Effector CD8-positive, alpha-beta T cell (primary cell): Measurements from ENCODE around the gene DDX5.
"Not testable (repeated sequence)": the region's sequence is repeated elsewhere in the genome, so short reads cannot be mapped to it uniquely, and the experiment has no call there.

ENCODE experiments used
- DNase-seq: peaks from one replicate; lab custom pipeline; 2025; lab: John Stamatoyannopoulos, UW

The DDX5 gene

DNA sequence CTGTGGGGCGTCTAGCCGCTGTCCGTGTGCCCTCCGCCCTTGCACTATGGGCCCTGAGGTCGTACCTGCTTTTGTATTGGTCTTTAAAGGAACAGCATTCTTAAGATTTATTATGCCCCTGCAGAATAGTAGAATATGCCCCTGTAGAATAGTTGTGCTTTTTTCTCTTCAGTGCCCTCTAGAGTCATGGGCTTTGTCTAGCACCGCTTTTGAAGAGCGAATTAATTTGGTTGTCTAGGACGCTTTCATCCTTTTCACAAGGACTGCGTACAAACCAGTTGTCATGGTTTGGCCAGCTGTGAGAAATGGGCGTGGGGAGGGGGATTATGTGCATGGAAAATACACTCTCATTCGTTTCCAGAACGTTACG, 1.3 kb upstream of the DDX5 start:
- DNase-seq = no peak

DNA sequence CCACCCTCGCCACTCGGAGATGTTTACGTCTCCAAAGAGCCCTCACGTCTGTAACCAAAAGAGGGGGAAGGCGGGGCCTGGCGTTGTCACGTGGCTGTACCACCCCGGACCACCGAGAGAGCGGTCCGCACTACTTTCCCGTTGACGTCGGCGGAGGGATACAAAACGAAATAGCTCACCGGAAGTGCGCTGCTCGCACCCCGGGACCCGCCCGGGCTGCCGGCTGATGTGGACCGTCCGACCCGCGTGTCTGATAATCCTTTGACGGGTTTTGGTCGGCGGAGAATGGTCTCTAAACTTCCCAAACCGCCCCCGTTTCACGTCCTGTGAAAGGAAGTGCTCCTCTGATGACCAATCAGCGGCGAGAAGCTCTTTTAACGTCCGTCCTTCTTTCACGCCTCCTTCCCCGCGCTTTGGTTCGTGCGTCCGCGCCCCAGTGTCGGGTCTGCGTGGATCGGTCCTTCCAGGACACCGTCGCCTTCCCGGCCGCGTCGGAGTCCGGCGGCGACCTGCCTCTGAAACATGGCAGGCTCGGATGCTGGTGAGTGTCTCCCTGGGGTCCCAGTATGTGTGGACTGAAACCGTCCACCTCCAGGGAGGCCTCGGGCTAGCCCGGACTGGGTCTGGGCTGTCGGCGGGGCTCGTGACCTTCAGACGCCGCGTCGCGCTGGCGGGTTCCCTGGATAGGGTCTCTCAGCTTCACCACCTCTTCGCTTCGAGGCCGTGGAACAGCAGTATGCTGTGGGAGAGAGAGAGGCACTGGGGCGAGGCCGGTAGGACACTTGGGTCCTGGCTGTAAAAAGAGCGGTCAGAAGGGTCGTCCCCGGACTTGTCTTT, 705 bp upstream of the DDX5 start, which contains the start of gene CEP95:
CEP95 (plus strand) TSS at position 402 of the 837 bp plus-strand sequence; CDS start at position 523, 121 bp downstream.
- DNase-seq = peak; percentile 99

DNA sequence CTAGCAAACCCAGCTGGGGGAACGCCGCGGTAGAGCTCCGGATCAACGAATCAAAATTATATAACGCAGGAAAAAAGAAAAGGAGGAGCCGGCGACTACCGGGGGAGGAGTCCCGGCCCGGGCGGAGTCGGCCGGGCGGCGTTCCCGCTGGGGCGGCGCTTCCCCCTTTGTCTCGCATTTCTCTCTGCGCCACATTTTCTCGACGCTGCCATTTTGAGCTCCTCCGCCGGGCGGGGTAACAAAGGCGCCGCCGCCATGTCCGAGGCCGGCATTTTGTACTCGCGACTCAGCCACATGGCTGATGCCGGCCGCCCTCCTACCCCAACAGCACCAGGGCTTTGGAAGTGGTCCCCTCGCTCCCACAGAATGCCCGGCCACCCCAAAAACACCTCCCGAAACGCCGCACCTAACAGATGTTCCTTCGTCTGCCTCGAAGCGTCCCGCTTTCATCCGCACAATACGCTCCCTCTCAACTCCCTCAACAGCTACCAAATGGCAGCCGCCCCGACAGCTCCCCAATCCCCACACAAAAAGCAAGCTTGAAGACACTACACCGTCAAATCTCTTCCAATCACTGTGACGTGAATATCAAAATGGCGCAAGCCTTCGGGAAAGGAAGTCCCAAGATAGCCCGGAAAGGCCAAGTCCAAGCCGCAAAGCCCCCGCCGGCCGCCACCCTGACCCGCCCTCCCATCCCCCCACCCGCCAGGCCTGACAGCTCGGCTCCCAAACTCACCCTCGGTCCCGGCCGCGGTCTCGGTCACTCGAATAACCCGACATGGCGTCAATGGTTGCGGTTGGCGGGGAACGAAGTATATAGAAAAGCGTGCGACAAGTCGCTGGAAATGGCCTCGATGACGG, 519 bp downstream of the DDX5 start:
- DNase-seq = peak; percentile 67

DNA sequence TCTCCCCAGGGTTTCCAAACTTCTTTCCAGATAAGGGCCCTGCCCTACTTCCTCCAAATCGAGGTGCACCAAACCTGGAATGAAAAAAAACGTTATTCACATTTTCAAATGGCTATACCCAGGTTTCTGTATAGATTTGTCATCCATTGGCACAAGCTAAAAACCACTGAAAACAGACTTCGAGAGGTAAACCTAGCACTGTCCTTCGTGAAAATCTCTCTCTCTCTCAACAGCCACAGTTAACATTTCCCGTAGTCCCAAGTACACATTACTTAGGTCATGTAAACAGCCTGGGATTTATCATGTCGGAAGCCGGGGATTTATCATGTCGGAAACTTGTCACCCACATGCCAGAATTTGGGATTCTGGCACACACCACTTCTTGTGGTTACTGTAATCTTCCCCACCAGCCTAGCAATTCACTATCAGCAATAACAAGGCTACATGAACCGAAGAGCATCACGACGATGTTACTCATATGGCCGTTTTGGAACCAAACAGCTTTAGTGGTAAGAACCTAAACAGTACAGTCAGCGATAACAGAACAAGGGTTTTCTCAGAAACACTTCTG, 1.2 kb downstream of the DDX5 start:
- DNase-seq = no peak

DNA sequence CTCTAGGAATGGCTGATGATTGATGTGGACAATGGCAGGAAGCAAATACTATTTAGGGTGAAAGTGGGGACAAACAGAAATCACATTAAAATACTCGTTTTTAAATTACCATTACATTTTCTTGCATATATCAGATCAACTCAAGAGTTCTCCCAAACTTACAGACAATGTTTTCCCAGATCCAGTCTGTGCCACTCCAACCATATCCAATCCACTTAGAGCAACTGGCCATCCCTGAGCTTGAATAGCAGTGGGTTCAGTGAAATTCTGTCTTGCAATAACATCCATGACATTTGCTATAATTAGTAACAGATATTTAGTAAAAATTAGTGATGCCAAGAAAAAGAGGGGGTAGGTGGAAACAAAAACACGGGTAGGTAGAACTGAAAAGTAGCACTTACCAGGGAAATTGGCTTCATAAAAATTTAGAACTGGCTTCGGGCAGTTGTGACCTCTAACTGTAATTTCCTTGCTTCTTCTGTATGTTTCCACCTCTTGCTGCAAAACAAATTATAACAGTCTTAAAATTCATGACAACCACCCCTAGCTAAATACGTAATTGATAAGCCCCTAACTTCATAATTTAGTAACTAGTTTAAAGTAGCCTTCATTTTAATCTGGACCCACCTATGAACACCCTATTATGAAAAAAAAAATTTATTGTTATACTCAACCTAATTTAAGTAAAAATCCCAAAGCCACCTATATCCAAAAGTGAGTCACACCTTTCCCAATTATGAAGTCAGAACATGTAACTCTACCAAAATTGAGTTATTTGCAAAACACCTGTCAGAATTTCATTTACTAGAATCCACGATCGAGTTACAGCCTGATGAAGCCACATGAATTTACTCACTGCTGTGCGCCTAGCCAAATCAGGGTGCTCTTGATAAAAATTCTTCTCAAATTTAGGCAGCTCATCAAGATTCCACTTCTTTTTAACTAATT, 2.0 kb downstream of the DDX5 start:
- DNase-seq = no peak

DNA sequence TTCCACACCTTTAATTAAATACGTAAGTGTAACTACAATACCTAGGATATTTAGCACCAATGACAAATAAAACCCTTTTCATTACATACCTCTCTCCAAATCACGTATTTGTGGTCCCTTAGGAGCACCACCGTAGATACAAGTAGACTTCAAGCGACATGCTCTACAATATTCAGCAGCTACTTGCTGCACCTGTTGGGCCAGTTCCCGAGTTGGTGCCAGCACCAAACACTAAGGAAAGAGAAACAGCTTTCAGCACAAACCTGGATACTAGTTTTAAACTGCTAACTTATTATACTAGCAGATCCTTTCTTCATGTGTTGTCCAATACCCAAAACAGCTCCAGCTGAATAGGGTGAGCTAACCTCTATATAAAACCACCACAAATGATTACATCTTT, 2.7 kb downstream of the DDX5 start:
- DNase-seq = no peak

DNA sequence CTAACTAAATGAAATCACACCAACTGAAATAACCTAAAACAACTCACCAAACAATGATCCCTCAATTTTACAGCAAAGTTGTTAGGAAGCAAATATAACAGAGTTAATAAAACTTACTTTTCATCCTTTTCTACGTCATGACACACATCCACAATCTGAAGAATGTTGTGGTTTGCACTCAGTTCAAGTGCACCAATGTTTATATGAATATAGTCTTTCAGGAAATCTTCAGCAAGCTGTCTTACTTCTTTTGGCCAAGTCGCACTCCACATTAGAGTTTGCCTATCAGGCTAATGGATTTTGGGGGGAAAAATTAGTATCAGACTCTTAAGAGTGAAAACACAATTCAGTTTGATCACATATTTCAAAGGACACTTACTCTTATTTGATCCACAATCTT, 3.3 kb downstream of the DDX5 start:
- DNase-seq = no peak

DNA sequence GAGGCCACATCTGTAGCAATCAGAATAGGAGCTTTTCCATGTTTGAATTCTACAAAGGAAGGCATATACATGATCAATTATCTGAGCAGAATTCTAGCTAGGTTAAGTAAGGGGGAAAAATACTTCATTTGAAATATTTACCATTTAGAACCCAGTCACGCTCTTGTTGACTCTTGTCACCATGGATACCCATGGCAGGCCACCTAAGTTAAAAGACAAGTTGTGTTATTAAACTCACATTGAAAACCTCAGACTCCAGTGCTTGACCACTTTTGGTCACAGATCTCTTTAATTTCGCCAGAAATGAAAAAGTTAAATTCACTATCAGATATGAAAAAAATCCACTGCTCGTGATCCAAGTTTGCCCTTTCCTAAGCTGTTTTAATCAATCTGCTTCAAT, 4.1 kb downstream of the DDX5 start:
- no peak for DNase-seq

DNA sequence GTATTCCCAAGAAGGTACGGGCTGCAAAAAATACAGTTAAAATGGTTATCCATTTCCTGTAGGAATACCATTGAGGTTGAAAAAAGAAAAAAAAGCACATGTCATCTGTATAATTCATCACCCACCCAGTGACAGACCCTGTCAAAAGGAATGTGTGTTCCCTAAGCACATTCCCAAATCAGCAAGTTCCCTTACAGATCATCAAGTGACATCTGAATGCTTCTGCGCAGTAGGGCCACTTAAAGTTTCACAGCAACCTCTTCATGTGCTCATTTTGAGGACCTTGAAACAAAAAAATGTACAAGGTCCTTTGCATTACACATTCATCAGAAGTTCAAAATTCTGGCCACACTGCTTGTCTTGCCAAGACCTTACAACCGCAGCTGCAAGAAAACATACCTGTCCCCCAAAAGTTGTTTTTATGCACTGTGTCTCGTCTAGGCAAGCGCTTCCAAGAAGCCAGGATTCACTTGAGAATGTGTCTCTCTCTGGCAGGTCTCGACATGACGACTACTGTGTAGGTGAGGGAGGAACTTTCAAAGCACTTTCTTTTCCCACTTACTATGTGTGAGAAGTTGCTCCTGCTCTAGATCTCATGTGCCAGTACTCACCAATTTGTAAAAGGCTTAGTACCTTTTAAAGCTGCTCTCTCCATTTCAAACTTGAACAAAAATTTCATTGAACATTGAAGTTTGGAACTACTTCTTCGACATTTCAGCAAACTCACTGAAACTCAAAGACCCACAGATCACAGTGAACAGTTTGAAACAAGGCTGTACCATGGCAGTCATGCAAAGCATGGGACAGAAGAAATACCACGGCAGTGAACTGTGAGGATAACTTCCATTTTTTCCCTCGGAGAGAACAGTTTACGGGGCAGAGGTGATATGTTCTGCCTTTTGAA, 5.0 kb downstream of the DDX5 start:
- DNase-seq = no peak

DNA sequence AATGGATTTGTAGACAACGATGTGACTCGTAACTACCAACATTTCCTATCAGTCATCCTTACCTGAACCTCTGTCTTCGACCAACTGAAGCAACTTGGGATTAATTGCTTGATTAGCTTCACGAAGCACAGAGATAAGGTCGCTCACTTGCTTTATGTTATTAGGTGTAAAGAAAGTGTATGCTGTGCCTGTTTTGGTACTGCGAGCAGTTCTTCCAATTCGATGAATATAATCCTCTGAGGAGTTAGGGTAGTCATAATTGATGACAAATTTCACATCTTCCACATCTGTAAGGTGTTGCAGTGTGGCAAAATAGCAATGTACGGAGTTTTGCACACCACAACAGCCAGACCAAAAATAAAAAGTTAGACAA, 5.6 kb downstream of the DDX5 start:
- DNase-seq = no peak

DNA sequence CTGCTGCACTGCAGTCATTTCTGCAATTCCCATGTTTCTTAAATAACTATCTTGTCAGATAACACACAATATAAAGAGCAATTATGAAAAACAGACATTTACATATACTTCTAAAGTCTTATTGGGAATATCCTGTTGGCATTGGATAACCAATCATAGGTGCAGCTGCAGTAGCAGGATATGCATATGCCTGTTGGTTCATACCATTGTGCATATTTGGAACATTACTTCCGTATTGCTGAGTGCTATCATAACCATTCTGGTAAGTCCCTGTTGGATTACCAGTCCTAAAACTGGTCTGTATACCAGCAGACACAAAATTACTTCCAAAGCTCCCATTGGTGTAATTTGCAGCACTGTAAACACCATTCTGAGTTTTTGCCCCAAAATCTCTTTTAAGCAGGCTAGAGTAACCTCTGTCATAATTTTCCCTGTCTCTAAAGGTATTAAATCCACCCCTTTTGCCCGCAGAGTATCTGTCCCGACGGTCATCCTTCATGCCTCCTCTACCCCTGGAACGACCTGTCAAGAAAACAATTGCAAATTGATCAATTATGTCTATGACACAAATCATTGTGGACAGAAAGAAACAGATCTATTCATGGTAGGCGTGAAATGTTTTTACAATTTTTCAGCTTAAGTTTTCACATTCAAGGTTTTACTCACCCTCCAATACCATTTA, 6.1 kb downstream of the DDX5 start:
- no peak for DNase-seq

DNA sequence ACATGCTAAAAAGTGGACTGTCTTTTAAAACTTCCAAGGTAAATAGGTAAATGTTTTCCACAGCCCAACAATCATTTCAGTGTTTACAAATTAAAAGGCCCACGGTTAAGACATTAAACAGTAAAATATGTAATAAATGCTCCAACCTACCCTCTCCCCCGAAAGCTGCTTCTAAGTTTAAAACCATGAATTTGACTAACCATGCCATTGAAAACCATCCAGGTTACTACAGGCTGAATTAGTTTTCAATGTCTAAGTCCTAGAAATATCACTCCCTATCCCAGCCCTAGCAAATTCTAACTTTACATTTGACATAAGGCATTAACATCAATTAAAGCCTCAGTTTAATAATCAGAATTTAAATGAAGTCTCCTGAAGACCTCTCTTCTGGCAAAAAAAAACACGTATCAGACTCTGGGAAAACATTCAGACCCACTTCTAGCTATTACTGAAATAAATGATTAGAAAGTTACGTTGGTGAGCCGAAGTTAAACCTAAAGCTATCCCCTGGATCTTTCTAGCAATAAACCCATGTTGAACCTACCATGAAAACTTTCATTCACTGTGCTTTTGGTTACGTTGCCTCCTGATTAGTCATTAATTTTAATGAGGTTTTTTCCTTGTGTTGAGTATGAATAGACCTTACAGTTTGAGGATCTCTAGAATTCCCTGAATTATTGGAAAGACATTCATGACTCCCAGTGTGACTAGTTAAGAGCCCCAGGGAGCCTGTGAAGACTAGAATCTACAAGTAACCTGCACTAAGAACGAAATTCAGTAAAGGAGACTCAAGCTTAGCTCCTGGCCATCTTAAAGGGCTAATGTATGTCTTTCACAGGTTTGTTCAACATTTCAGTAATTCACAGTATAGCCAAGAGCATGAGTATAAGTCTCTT, 7.5 kb downstream of the DDX5 start:
- no peak for DNase-seq

DNA sequence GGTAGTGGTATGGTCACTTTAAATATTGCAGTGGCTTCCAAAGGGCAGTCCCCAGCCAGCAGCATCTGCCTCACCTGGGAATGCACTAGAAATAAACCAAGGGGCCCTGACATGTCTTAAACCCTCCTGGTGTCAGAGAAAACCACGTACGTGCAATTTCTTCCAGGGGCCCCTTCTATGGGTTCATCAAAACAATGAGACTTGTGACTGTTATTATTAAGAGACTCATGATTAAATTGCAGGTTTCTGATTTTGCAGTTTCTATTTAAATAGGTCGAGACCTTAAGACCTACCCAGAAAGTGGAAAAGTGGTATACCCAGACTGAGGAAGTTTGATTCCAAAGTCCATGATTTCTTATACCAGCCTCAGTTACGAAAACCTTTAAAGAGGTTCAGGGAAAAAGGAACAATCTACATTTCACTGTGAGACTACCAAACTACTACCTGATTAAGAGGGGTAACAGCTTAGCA, 8.5 kb downstream of the DDX5 start:
- DNase-seq = no peak

DNA sequence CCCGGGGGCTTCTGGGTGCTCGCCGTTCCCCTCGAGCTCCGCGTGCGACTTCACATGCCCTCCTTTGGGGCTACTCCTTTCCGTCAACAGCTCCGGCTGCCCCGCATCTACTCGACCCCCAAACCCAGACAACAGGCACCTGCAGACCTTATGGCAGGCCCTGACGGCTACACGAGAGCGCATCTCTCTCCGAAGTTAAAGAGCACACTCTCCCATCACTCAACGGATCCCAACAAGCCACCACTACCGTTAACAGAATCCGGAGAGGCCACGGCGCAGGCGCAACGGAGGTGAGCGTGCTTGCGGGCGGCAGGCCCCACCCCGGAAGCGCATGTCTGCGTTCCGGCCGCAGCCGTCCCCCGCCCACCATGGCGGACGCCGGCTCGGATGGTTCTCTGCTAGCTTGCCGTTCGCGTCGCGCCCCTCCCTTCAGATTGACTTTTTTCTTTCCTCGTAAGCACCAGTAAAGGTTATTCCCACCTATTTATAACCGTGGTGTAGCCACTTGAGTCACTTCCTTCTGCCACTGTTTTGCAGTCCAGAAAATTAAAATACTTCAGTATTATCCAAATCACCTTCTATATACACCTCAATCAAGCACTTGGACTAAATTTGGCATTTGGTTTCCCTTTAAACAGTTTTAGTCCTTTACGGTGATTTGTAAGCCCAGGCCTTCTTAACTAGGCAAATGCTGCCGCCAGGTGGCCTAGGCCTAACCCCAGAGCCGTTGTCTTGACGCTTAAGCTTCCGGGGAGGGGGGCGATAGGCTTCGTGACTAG, 9.1 kb downstream of the DDX5 start, which contains the start of gene POLG2:
POLG2 (minus strand) TSS at position 269 of the 779 bp plus-strand sequence; CDS start at position 183, 86 bp downstream.
- peak; percentile 93 for DNase-seq

DNA sequence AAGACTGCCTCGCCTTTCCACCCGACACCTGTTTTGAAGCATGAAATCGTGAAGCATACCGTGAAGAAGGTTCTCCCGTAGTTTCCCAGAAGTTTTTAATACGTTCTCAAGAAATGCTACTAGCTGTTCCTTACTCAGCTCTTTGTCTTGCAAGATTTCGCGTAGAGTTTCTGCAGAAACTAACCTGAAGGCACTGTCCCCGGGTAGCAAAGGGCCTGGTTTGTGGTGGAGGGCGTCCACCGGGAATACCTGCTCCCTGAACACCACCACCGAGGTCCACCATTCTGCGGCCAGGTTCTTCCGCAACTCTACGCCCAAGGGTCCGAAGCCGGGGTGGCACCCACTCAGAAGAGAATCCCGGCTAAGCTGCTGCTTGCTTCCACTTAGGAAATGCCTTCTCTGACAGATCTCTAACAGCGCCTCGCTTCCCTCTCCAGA, 9.7 kb downstream of the DDX5 start:
- no peak for DNase-seq

DNA sequence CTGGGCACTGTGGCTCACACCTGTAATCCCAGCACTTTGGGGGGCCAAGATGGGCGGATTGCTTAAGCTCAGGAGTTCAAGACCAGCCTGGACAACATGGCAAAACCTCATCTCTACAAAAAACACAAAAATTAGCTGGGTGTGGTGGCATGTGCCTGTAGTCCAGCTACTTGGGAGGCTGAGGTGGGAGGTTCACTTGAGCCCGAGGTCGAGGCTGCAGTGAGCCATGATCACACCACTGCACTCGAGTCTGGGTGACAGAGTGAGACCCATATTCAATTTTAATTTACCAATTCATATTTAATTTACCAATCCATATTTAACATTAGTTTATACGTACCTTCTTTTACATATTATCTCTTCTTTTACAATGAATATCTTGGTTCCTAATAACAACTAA, 10.8 kb downstream of the DDX5 start:
- DNase-seq = not testable (repeated sequence)

DNA sequence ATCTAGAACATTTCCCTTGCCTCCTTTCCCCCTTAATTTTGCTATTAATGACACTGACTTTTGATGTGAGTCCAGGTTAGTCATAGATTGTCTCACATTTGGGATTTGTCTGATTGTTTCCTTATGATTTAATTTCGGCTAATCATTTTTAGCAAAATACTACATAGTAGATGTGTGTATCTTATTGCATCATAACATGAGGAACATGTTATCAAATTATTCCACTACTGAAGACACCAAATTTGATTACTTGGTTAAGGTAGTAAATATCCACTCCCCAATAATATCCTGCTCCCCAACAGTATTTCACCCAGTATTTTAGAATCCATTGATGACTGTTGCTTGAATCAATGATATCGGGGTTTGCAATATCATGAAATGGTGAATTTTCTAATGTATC, 12.0 kb downstream of the DDX5 start:
- no peak for DNase-seq
